T-helper 1 cell treated with Interleukin-12 subunit alpha and Interleukin-12 subunit beta and Interleukin-4 antibody, amounts not matched to agents 30 μg/mL and 1 μg/mL, for 36 hours (primary cell): ENCODE data around the gene NEDD4.

ENCODE experiments used
- H3K27ac Mint-ChIP-seq: one replicate; pipeline ENCODE4 v1.8.0; 2021; ENCODE audit warnings: mild to moderate bottlenecking, mixed read lengths
- H3K27me3 Mint-ChIP-seq: one replicate; pipeline ENCODE4 v1.8.0; 2021; ENCODE audit warnings: low read depth, mixed read lengths
- H3K36me3 Mint-ChIP-seq: one replicate; pipeline ENCODE4 v1.8.0; 2021; ENCODE audit warnings: low read depth, mixed read lengths
- H3K4me1 Mint-ChIP-seq: one replicate; pipeline ENCODE4 v1.8.0; 2021; ENCODE audit warnings: low read depth, mixed read lengths
- H3K4me3 Mint-ChIP-seq: one replicate; pipeline ENCODE4 v1.8.0; 2021; ENCODE audit warnings: mild to moderate bottlenecking, moderate library complexity, mixed read lengths
- H3K9me3 Mint-ChIP-seq: one replicate; pipeline ENCODE4 v1.8.0; 2021; ENCODE audit warnings: mixed read lengths

The NEDD4 gene

GRCh38 chr15:55993804-55994560, 570 bp upstream of the NEDD4 start:
- Mint-ChIP-seq H3K4me3 (peak overlapping the region; percentile 59), H3K4me1 (peaks cover 12% of the 10 kb centered on the region), H3K27me3 (peaks cover 45% of the 10 kb centered on the region), H3K36me3 (no peaks in the 10 kb centered on the region), H3K9me3 (no peaks in the 10 kb centered on the region), H3K27ac (peak overlapping the region; percentile 13)

GRCh38 chr15:55992769-55993110, 672 bp downstream of the NEDD4 start:
- peaks cover 36% of the 10 kb centered on the region for H3K27me3 Mint-ChIP-seq
- H3K4me1 Mint-ChIP-seq: peaks cover 12% of the 10 kb centered on the region
- H3K4me3 Mint-ChIP-seq: peak overlapping the region; percentile 89
- peak overlapping the region; percentile 28 for H3K27ac Mint-ChIP-seq
- H3K36me3 Mint-ChIP-seq: peaks cover 2% of the 10 kb centered on the region
- H3K9me3 Mint-ChIP-seq: no peaks in the 10 kb centered on the region

- no peak overlapping the region for H3K27ac Mint-ChIP-seq
Observed at GRCh38 chr15:55991802-55992768, 1.3 kb downstream of the NEDD4 start.

GRCh38 chr15:55990998-55991397, 2.4 kb downstream of the NEDD4 start:
- Mint-ChIP-seq H3K27me3 (peaks cover 26% of the 10 kb centered on the region), H3K9me3 (peaks cover 4% of the 10 kb centered on the region), H3K4me1 (peaks cover 12% of the 10 kb centered on the region), H3K27ac (no peak overlapping the region), H3K4me3 (no peak overlapping the region), H3K36me3 (peaks cover 5% of the 10 kb centered on the region)

More at GRCh38 chr15:55991802-55992768, 1.3 kb downstream of the NEDD4 start:
- peaks cover 36% of the 10 kb centered on the region for H3K27me3 Mint-ChIP-seq
- H3K4me1 Mint-ChIP-seq: peaks cover 12% of the 10 kb centered on the region
- no peaks in the 10 kb centered on the region for H3K9me3 Mint-ChIP-seq
- peak overlapping the region; percentile 89 for H3K4me3 Mint-ChIP-seq
- H3K36me3 Mint-ChIP-seq: peaks cover 2% of the 10 kb centered on the region

- peaks cover 22% of the 10 kb centered on the region for H3K27me3 Mint-ChIP-seq
- H3K9me3 Mint-ChIP-seq: peaks cover 5% of the 10 kb centered on the region
- peaks cover 12% of the 10 kb centered on the region for H3K4me1 Mint-ChIP-seq
- no peak overlapping the region for H3K4me3 Mint-ChIP-seq
- H3K36me3 Mint-ChIP-seq: peaks cover 5% of the 10 kb centered on the region
- H3K27ac Mint-ChIP-seq: no peak overlapping the region
Observed at GRCh38 chr15:55990516-55990915, 2.9 kb downstream of the NEDD4 start.

- H3K4me3 Mint-ChIP-seq: no peak overlapping the region
- peaks cover 16% of the 10 kb centered on the region for H3K27me3 Mint-ChIP-seq
- H3K36me3 Mint-ChIP-seq: peaks cover 5% of the 10 kb centered on the region
- peaks cover 12% of the 10 kb centered on the region for H3K4me1 Mint-ChIP-seq
- H3K9me3 Mint-ChIP-seq: peaks cover 5% of the 10 kb centered on the region
- H3K27ac Mint-ChIP-seq: no peak overlapping the region
Observed at GRCh38 chr15:55989383-55989782, 4.0 kb downstream of the NEDD4 start.

- H3K27ac Mint-ChIP-seq: no peak overlapping the region
- no peaks in the 10 kb centered on the region for H3K27me3 Mint-ChIP-seq
- H3K4me1 Mint-ChIP-seq: no peaks in the 10 kb centered on the region
- H3K4me3 Mint-ChIP-seq: no peak overlapping the region
- H3K36me3 Mint-ChIP-seq: peaks cover 6% of the 10 kb centered on the region
- H3K9me3 Mint-ChIP-seq: peaks cover 7% of the 10 kb centered on the region
Observed at GRCh38 chr15:55981582-55982249, 11.7 kb downstream of the NEDD4 start.

- no peak overlapping the region for H3K27ac Mint-ChIP-seq
- no peaks in the 10 kb centered on the region for H3K4me1 Mint-ChIP-seq
- H3K9me3 Mint-ChIP-seq: peaks cover 3% of the 10 kb centered on the region
- no peaks in the 10 kb centered on the region for H3K27me3 Mint-ChIP-seq
- peaks cover 3% of the 10 kb centered on the region for H3K36me3 Mint-ChIP-seq
- H3K4me3 Mint-ChIP-seq: no peak overlapping the region
Observed at GRCh38 chr15:55980511-55980910, 12.9 kb downstream of the NEDD4 start.

- H3K9me3 Mint-ChIP-seq: peaks cover 5% of the 10 kb centered on the region
- H3K4me1 Mint-ChIP-seq: no peaks in the 10 kb centered on the region
- H3K4me3 Mint-ChIP-seq: no peak overlapping the region
- no peak overlapping the region for H3K27ac Mint-ChIP-seq
- no peaks in the 10 kb centered on the region for H3K27me3 Mint-ChIP-seq
- no peaks in the 10 kb centered on the region for H3K36me3 Mint-ChIP-seq
Observed at GRCh38 chr15:55977231-55977630, 16.2 kb downstream of the NEDD4 start.

- H3K4me1 Mint-ChIP-seq: peaks cover 3% of the 10 kb centered on the region
- peaks cover 9% of the 10 kb centered on the region for H3K9me3 Mint-ChIP-seq
- H3K4me3 Mint-ChIP-seq: no peak overlapping the region
- no peak overlapping the region for H3K27ac Mint-ChIP-seq
- no peaks in the 10 kb centered on the region for H3K27me3 Mint-ChIP-seq
- no peaks in the 10 kb centered on the region for H3K36me3 Mint-ChIP-seq
Observed at GRCh38 chr15:55970286-55970685, 23.1 kb downstream of the NEDD4 start.

- no peak overlapping the region for H3K27ac Mint-ChIP-seq
- H3K9me3 Mint-ChIP-seq: peaks cover 9% of the 10 kb centered on the region
- peaks cover 3% of the 10 kb centered on the region for H3K4me1 Mint-ChIP-seq
- no peaks in the 10 kb centered on the region for H3K36me3 Mint-ChIP-seq
- no peak overlapping the region for H3K4me3 Mint-ChIP-seq
- no peaks in the 10 kb centered on the region for H3K27me3 Mint-ChIP-seq
Observed at GRCh38 chr15:55969582-55969981, 23.8 kb downstream of the NEDD4 start.

- Mint-ChIP-seq H3K36me3 (no peaks in the 10 kb centered on the region), H3K27me3 (no peaks in the 10 kb centered on the region), H3K4me1 (peaks cover 3% of the 10 kb centered on the region), H3K27ac (no peak overlapping the region), H3K9me3 (peaks cover 9% of the 10 kb centered on the region), H3K4me3 (no peak overlapping the region)
Observed at GRCh38 chr15:55968923-55969322, 24.5 kb downstream of the NEDD4 start.

GRCh38 chr15:55965091-55965490, 28.3 kb downstream of the NEDD4 start:
- Mint-ChIP-seq H3K36me3 (no peaks in the 10 kb centered on the region), H3K4me3 (no peak overlapping the region), H3K27me3 (no peaks in the 10 kb centered on the region), H3K27ac (no peak overlapping the region), H3K4me1 (peaks cover 3% of the 10 kb centered on the region), H3K9me3 (no peaks in the 10 kb centered on the region)

- Mint-ChIP-seq H3K36me3 (no peaks in the 10 kb centered on the region), H3K27ac (no peak overlapping the region), H3K4me1 (no peaks in the 10 kb centered on the region), H3K27me3 (no peaks in the 10 kb centered on the region), H3K9me3 (no peaks in the 10 kb centered on the region), H3K4me3 (no peak overlapping the region)
Observed at GRCh38 chr15:55960946-55961345, 32.5 kb downstream of the NEDD4 start.
